Measurements from ENCODE around the gene CNIH2. TPM values are rescaled to one million over a fixed set of nuclear protein-coding genes. Genes with fewer than 3 reads are reported as not detected.

Gene CNIH2
- total RNA-seq, 3 donors from 2014 or later = 0.48 TPM; not detected in 2

- intact Hi-C loops (cut with DNase I; ENCODE audit: low total_unique reads) = no loop called here
- Histone ChIP-seq H3K27me3 (no peaks in the 10 kb centered on the region), H3K27ac (peak within 1 kb of the TSS; percentile 97 to 98), H3K4me3 (peak within 1 kb of the TSS; percentile 85 to 94 (median 88)), H3K36me3 (peaks cover 11% of the 10 kb centered on the region), H3K4me1 (peaks cover 3 to 16% of the 10 kb centered on the region in 2 donors), H3K9me3 (no peaks in the 10 kb centered on the region)
- TF ChIP-seq POLR2AphosphoS5 (IDR thresholded peaks at IDR 0.05) = peak; percentile 82 to 96 (median 93)
- TF ChIP-seq POLR2A (IDR thresholded peaks at IDR 0.05) = peak; percentile 45
- TF ChIP-seq CTCF (IDR thresholded peaks at IDR 0.05) = no peak
- DNase-seq (ENCODE audit: low spot score in 2 of 2) = peak; percentile 100
These were observed 9.6 kb upstream of the CNIH2 start, which contains the start of gene RAB1B for GRCh38 chr11:66268244-66268951. TSS of gene RAB1B (plus strand) at chr11:66268639. CDS start at chr11:66268680, 41 bp downstream.

- H3K9me3 ChIP-seq = no peaks in the 10 kb centered on the region
- peaks cover 3 to 16% of the 10 kb centered on the region in 2 donors for H3K4me1 ChIP-seq
- no peak for TF ChIP-seq CTCF (IDR thresholded peaks at IDR 0.05)
- no peaks in the 10 kb centered on the region for H3K27me3 ChIP-seq
- peak overlapping the region; percentile 85 to 94 (median 88) for H3K4me3 ChIP-seq
- peak overlapping the region; percentile 97 to 98 for H3K27ac ChIP-seq
- intact Hi-C loops (cut with DNase I; ENCODE audit: low total_unique reads) = no loop called here
- H3K36me3 ChIP-seq = peaks cover 11% of the 10 kb centered on the region
- no peak for DNase-seq (ENCODE audit: low spot score in 2 of 2)
These were observed 8.7 kb upstream of the CNIH2 start for GRCh38 chr11:66268952-66269905.

GRCh38 chr11:66271816-66272215, 6.2 kb upstream of the CNIH2 start:
- Histone ChIP-seq H3K36me3 (peaks cover 11% of the 10 kb centered on the region), H3K9me3 (no peaks in the 10 kb centered on the region), H3K27ac (no peak overlapping the region), H3K4me1 (peaks cover 3 to 10% of the 10 kb centered on the region in 2 donors), H3K27me3 (no peaks in the 10 kb centered on the region), H3K4me3 (no peak overlapping the region)
- no peak for DNase-seq (ENCODE audit: low spot score in 2 of 2)
- intact Hi-C loops (cut with DNase I; ENCODE audit: low total_unique reads) = no loop called here
- TF ChIP-seq POLR2A (IDR thresholded peaks at IDR 0.05) (no peak), POLR2AphosphoS5 (IDR thresholded peaks at IDR 0.05) (no peak), CTCF (IDR thresholded peaks at IDR 0.05) (no peak)

- Histone ChIP-seq H3K36me3 (peaks cover 11% of the 10 kb centered on the region), H3K4me1 (peaks cover 3 to 7% of the 10 kb centered on the region in 2 donors), H3K27me3 (no peaks in the 10 kb centered on the region), H3K4me3 (no peak overlapping the region), H3K9me3 (no peaks in the 10 kb centered on the region), H3K27ac (no peak overlapping the region)
- TF ChIP-seq POLR2AphosphoS5 (IDR thresholded peaks at IDR 0.05) (no peak), POLR2A (IDR thresholded peaks at IDR 0.05) (no peak), CTCF (IDR thresholded peaks at IDR 0.05) (no peak)
- intact Hi-C loops (cut with DNase I; ENCODE audit: low total_unique reads) = no loop called here
- no peak for DNase-seq (ENCODE audit: low spot score in 2 of 2)
These were observed 5.4 kb upstream of the CNIH2 start for GRCh38 chr11:66272596-66272995.
